Keratinocyte (primary cell): Measurements from ENCODE around the gene RAB3GAP2. TPM values are rescaled to one million over a fixed set of nuclear protein-coding genes. Genes with fewer than 3 reads are reported as not detected.

Experiments
- DNase-seq: peaks from one replicate; pipeline ENCODE4 v3.0.0-alpha.2; 2011; ENCODE audit warnings: low read depth, missing footprints, low spot score
- FAIRE-seq: peaks from 2 replicates; lab custom pipeline; 2011; peaks lifted over from hg19 to GRCh38; lab: Jason Lieb, UNC
- H2AFZ ChIP-seq: 2 replicates; pipeline ENCODE4 v1.6.0; 2012; ENCODE audit warnings: low read length, control low read depth, inconsistent platforms; ENCODE audit not compliant: control insufficient read depth
- H3K27ac ChIP-seq: 2 replicates; pipeline ENCODE4 v1.5.1; 2011; ENCODE audit warnings: low read length; ENCODE audit not compliant: control insufficient read depth, insufficient read depth
- H3K27me3 ChIP-seq: 3 replicates; pipeline ENCODE4 v1.6.0; 2011; ENCODE audit warnings: low read length; ENCODE audit not compliant: control insufficient read depth, insufficient read depth; ENCODE audit errors: extremely low read depth
- H3K36me3 ChIP-seq, 2 experiments: 2 replicates in 1 of 2; 3 replicates in 1 of 2; pipeline ENCODE4 v1.5.1; 2011; ENCODE audit warnings: low read length in 2 of 2, mild to moderate bottlenecking in 1 of 2; ENCODE audit not compliant: control insufficient read depth in 2 of 2, insufficient read depth in 2 of 2; ENCODE audit errors: extremely low read depth in 1 of 2
- H3K4me1 ChIP-seq: 3 replicates; pipeline ENCODE4 v1.5.1; 2011; ENCODE audit warnings: low read length; ENCODE audit not compliant: control insufficient read depth, insufficient read depth; ENCODE audit errors: extremely low read depth
- H3K4me2 ChIP-seq: 3 replicates; pipeline ENCODE4 v1.6.0; 2011; ENCODE audit warnings: low read depth, low read length; ENCODE audit not compliant: control insufficient read depth, insufficient read depth; ENCODE audit errors: extremely low read depth
- H3K4me3 ChIP-seq, 3 experiments: fragments of 200-600 bp in 1 of 3; sonication (generic) in 1 of 3; 2 replicates in 2 of 3; 3 replicates in 1 of 3; pipeline ENCODE4 v1.5.1; 2011 to 2016; ENCODE audit warnings: low read length in 3 of 3, mild to moderate bottlenecking in 3 of 3, control low read depth in 2 of 3, inconsistent platforms in 1 of 3, low read depth in 1 of 3, mixed read lengths in 1 of 3, mixed run types in 1 of 3, moderate library complexity in 1 of 3; ENCODE audit not compliant: control insufficient read depth in 2 of 3, insufficient read depth in 2 of 3; ENCODE audit errors: extremely low read depth in 1 of 3
- H3K79me2 ChIP-seq: 2 replicates; pipeline ENCODE4 v1.6.0; 2012; ENCODE audit warnings: low read length; ENCODE audit not compliant: control insufficient read depth, insufficient read depth
- H3K9ac ChIP-seq: 3 replicates; pipeline ENCODE4 v1.6.0; 2011; ENCODE audit warnings: low read length; ENCODE audit not compliant: control insufficient read depth, insufficient read depth; ENCODE audit errors: extremely low read depth
- H3K9me1 ChIP-seq: 3 replicates; pipeline ENCODE4 v1.6.0; 2011; ENCODE audit warnings: low read length; ENCODE audit not compliant: control insufficient read depth, insufficient read depth; ENCODE audit errors: extremely low read depth
- H3K9me3 ChIP-seq: 2 replicates; pipeline ENCODE4 v1.5.1; 2012; ENCODE audit warnings: low read depth, low read length; ENCODE audit not compliant: control insufficient read depth
- H4K20me1 ChIP-seq: 3 replicates; pipeline ENCODE4 v1.6.0; 2011; ENCODE audit warnings: low read length; ENCODE audit not compliant: control insufficient read depth, insufficient read depth; ENCODE audit errors: extremely low read depth
- CTCF ChIP-seq, 3 experiments: IDR thresholded peaks in 1 of 3; conservative IDR thresholded peaks in 1 of 3; optimal IDR thresholded peaks in 1 of 3; 2 replicates in 2 of 3; 3 replicates in 1 of 3; pipeline versions ENCODE3 to v1.5.1; 2011; ENCODE audit warnings: low read length in 3 of 3, mild to moderate bottlenecking in 3 of 3, moderate library complexity in 2 of 3, control low read depth in 1 of 3, inconsistent platforms in 1 of 3; ENCODE audit not compliant: insufficient read depth in 2 of 3; ENCODE audit errors: extremely low read depth in 1 of 3
- EZH2 ChIP-seq: IDR thresholded peaks from one replicate; pipeline ENCODE4 v1.6.1; 2012; ENCODE audit warnings: inconsistent platforms, mild to moderate bottlenecking, low read length, moderate library complexity
- dilution Hi-C: fragments of 300-500 bp; cut with MboI; formaldehyde crosslinking; loops from one replicate; pipeline ENCODE4 v1.7.0; 2020; ENCODE audit warnings: low sequenced_read_pairs; ENCODE audit not compliant: extremely low pct_ligation_motif_present
- polyA plus RNA-seq, 5 experiments: library from polyadenylated mRNA; depleted of rRNA in 3 of 5; stranded (reverse) in 3 of 5; stranded (forward) in 1 of 5; unstranded in 1 of 5; fragments of >200 nt; gene quantifications; 1 replicate in 1 of 5; 2 replicates in 3 of 5; 3 replicates in 1 of 5; pipeline versions ENCODE4 v1.2.1 to v1.2.3, GENCODE V29; 2011 to 2012; ENCODE audit warnings: missing spikeins in 2 of 5, low read depth in 1 of 5, low replicate concordance in 1 of 5

RAB3GAP2 gene
- polyA plus RNA-seq, 1 donor (not counting 4 experiments of a cell fraction or from before 2014, with no cell fraction given) = 44.4 TPM

- Histone ChIP-seq H3K4me2 (no peak overlapping the region), H2AFZ (no peak overlapping the region), H3K4me1 (peaks cover 3% of the 10 kb centered on the region), H3K79me2 (no peaks in the 10 kb centered on the region), H4K20me1 (no peaks in the 10 kb centered on the region), H3K9ac (no peak overlapping the region), H3K9me1 (no peaks in the 10 kb centered on the region), H3K9me3 (no peaks in the 10 kb centered on the region), H3K27me3 (no peaks in the 10 kb centered on the region), H3K4me3 (no peak overlapping the region), H3K36me3 (no peaks in the 10 kb centered on the region), H3K27ac (no peak overlapping the region)
- dilution Hi-C loops = no loop called here
- FAIRE-seq = no peak
- TF ChIP-seq EZH2 (no peak), CTCF (optimal IDR thresholded peaks at IDR 0.05 in 1 of 3, IDR thresholded peaks at IDR 0.05 in 1 of 3, conservative IDR thresholded peaks at IDR 0.05 in 1 of 3; ENCODE audit: extremely low read depth in 1 of 3, insufficient read depth in 2 of 3, low read length in 3 of 3) (no peak)
- no peak for DNase-seq
Measured at GRCh38 chr1:220321758-220322157, 49.5 kb upstream of the RAB3GAP2 start.

GRCh38 chr1:220320709-220321108, 48.5 kb upstream of the RAB3GAP2 start:
- Histone ChIP-seq H3K27ac (no peak overlapping the region), H3K4me3 (no peak overlapping the region), H2AFZ (no peak overlapping the region), H3K27me3 (no peaks in the 10 kb centered on the region), H3K36me3 (no peaks in the 10 kb centered on the region), H3K4me1 (no peaks in the 10 kb centered on the region), H3K9ac (no peak overlapping the region), H3K79me2 (no peaks in the 10 kb centered on the region), H3K4me2 (no peak overlapping the region), H3K9me3 (no peaks in the 10 kb centered on the region), H3K9me1 (no peaks in the 10 kb centered on the region), H4K20me1 (no peaks in the 10 kb centered on the region)
- dilution Hi-C loops = no loop called here
- no peak for DNase-seq
- no peak for TF ChIP-seq CTCF (optimal IDR thresholded peaks at IDR 0.05 in 1 of 3, IDR thresholded peaks at IDR 0.05 in 1 of 3, conservative IDR thresholded peaks at IDR 0.05 in 1 of 3; ENCODE audit: extremely low read depth in 1 of 3, insufficient read depth in 2 of 3, low read length in 3 of 3)
- TF ChIP-seq EZH2 = no peak
- FAIRE-seq = no peak
